Neural cell (in vitro differentiated cells): Measurements from ENCODE around the gene HBE1.

ENCODE experiments used
- EP300 ChIP-seq: fragments of 450-650 bp; conservative IDR thresholded peaks from 2 replicates; pipeline ENCODE4 v1.6.1; 2014; ENCODE audit warnings: antibody characterized with exemption, mild to moderate bottlenecking, moderate library complexity; ENCODE audit not compliant: poor library complexity, severe bottlenecking
- EZH2 ChIP-seq: fragments of 200-600, 300-800 bp; shearing (Covaris generic), sonication (generic); IDR thresholded peaks from 2 replicates; pipeline ENCODE4 v1.6.1; 2014; ENCODE audit warnings: antibody characterized with exemption, low read length, borderline replicate concordance, mild to moderate bottlenecking; ENCODE audit not compliant: insufficient read depth, poor library complexity, severe bottlenecking
- MXI1 ChIP-seq: fragments of 450-650 bp; conservative IDR thresholded peaks from 2 replicates; pipeline ENCODE4 v1.6.1; 2014; ENCODE audit warnings: antibody characterized with exemption, mild to moderate bottlenecking; ENCODE audit not compliant: poor library complexity, severe bottlenecking
- POLR2AphosphoS5 ChIP-seq: IDR thresholded peaks from 2 replicates; pipeline ENCODE4 v1.6.1; 2012
- RAD21 ChIP-seq: fragments of 450-650 bp; conservative IDR thresholded peaks from 2 replicates; pipeline ENCODE4 v1.6.1; 2014; ENCODE audit warnings: antibody characterized with exemption, mild to moderate bottlenecking, moderate library complexity
- SMC3 ChIP-seq: fragments of 450-650 bp; conservative IDR thresholded peaks from 2 replicates; pipeline ENCODE4 v1.6.1; 2014; ENCODE audit warnings: antibody characterized with exemption, mild to moderate bottlenecking, moderate library complexity; ENCODE audit not compliant: poor library complexity
- TAF1 ChIP-seq: IDR thresholded peaks from 2 replicates; pipeline ENCODE4 v1.6.1; 2012; ENCODE audit warnings: low read depth
- TF ChIP-seq, protein P1 (sequence below): IDR thresholded peaks from 2 replicates; pipeline ENCODE4 v1.6.1; 2012; ENCODE audit warnings: borderline replicate concordance
- TF ChIP-seq, protein P2 (sequence below): fragments of 450-650 bp; IDR thresholded peaks from 2 replicates; pipeline ENCODE4 v1.5.1; 2014; ENCODE audit warnings: antibody characterized with exemption, mild to moderate bottlenecking, moderate library complexity; ENCODE audit not compliant: poor library complexity, severe bottlenecking

DNA sequence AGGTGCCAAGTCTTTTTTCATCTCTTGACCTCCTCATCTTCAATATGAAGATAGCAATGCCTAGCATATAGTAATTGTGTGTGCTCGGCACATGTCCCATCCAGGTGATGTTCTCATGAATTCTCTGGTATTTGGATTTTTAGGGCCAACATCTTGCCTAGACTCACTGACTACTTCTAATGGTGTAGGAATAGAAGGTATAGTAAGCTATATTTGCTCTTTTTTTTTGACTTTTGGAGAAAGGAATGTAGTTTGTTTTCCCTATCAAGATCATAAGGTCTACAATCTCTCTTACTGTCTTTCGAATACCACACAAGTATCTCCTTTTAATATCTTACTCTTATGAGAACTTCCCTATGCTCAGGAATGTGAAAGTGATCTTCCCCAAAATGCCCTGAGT lies 38.6 kb downstream of the HBE1 start:
- TF ChIP-seq, protein P1, sequence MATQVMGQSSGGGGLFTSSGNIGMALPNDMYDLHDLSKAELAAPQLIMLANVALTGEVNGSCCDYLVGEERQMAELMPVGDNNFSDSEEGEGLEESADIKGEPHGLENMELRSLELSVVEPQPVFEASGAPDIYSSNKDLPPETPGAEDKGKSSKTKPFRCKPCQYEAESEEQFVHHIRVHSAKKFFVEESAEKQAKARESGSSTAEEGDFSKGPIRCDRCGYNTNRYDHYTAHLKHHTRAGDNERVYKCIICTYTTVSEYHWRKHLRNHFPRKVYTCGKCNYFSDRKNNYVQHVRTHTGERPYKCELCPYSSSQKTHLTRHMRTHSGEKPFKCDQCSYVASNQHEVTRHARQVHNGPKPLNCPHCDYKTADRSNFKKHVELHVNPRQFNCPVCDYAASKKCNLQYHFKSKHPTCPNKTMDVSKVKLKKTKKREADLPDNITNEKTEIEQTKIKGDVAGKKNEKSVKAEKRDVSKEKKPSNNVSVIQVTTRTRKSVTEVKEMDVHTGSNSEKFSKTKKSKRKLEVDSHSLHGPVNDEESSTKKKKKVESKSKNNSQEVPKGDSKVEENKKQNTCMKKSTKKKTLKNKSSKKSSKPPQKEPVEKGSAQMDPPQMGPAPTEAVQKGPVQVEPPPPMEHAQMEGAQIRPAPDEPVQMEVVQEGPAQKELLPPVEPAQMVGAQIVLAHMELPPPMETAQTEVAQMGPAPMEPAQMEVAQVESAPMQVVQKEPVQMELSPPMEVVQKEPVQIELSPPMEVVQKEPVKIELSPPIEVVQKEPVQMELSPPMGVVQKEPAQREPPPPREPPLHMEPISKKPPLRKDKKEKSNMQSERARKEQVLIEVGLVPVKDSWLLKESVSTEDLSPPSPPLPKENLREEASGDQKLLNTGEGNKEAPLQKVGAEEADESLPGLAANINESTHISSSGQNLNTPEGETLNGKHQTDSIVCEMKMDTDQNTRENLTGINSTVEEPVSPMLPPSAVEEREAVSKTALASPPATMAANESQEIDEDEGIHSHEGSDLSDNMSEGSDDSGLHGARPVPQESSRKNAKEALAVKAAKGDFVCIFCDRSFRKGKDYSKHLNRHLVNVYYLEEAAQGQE = no peak
- TF ChIP-seq, protein P2, sequence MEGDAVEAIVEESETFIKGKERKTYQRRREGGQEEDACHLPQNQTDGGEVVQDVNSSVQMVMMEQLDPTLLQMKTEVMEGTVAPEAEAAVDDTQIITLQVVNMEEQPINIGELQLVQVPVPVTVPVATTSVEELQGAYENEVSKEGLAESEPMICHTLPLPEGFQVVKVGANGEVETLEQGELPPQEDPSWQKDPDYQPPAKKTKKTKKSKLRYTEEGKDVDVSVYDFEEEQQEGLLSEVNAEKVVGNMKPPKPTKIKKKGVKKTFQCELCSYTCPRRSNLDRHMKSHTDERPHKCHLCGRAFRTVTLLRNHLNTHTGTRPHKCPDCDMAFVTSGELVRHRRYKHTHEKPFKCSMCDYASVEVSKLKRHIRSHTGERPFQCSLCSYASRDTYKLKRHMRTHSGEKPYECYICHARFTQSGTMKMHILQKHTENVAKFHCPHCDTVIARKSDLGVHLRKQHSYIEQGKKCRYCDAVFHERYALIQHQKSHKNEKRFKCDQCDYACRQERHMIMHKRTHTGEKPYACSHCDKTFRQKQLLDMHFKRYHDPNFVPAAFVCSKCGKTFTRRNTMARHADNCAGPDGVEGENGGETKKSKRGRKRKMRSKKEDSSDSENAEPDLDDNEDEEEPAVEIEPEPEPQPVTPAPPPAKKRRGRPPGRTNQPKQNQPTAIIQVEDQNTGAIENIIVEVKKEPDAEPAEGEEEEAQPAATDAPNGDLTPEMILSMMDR = no peak
- TF ChIP-seq RAD21 (no peak), POLR2AphosphoS5 (no peak), EZH2 (no peak), EP300 (no peak), SMC3 (no peak), TAF1 (no peak), MXI1 (no peak)
